HEK293T (cell line): ENCODE measurements around the gene PPIA.
"Not testable (repeated sequence)": the region's sequence is repeated elsewhere in the genome, so short reads cannot be mapped to it uniquely, and the experiment has no call there.

Experiments used
- ARNT ChIP-seq: fragments of 450-650 bp; IDR thresholded peaks from 2 replicates; pipeline ENCODE4 v1.6.1; 2017; ENCODE audit warnings: mild to moderate bottlenecking
- BHLHE40 ChIP-seq: fragments of 450-650 bp; IDR thresholded peaks from 2 replicates; pipeline ENCODE4 v1.6.1; 2016; ENCODE audit warnings: mild to moderate bottlenecking, moderate library complexity, borderline replicate concordance
- ELF4 ChIP-seq: fragments of 450-650 bp; IDR thresholded peaks from 2 replicates; pipeline ENCODE4 v1.6.1; 2017; ENCODE audit warnings: antibody characterized with exemption
- FOXA1 ChIP-seq: fragments of 450-650 bp; IDR thresholded peaks from 2 replicates; pipeline ENCODE4 v1.6.1; 2016; ENCODE audit warnings: mild to moderate bottlenecking
- FOXK2 ChIP-seq: fragments of 450-650 bp; IDR thresholded peaks from 2 replicates; pipeline ENCODE4 v1.6.1; 2016; ENCODE audit warnings: mild to moderate bottlenecking
- SUZ12 ChIP-seq: fragments of 450-650 bp; IDR thresholded peaks from 2 replicates; pipeline ENCODE4 v1.6.1; 2016; ENCODE audit warnings: mild to moderate bottlenecking
- ZNF384 ChIP-seq: fragments of 450-650 bp; IDR thresholded peaks from 2 replicates; pipeline ENCODE4 v1.6.1; 2016

GRCh38 chr7:44785218-44785617 lies 11.3 kb upstream of the PPIA start:
- TF ChIP-seq ELF4, SUZ12, FOXA1, FOXK2, ZNF384, BHLHE40, ARNT: not testable (repeated sequence)
